ENCODE data around the gene C2orf68.
A peak's percentile ranks its signal among the peaks of the same experiment; 100 is the strongest.
"Not testable (repeated sequence)": the region's sequence is repeated elsewhere in the genome, so short reads cannot be mapped to it uniquely, and the experiment has no call there.

Gene C2orf68

DNA sequence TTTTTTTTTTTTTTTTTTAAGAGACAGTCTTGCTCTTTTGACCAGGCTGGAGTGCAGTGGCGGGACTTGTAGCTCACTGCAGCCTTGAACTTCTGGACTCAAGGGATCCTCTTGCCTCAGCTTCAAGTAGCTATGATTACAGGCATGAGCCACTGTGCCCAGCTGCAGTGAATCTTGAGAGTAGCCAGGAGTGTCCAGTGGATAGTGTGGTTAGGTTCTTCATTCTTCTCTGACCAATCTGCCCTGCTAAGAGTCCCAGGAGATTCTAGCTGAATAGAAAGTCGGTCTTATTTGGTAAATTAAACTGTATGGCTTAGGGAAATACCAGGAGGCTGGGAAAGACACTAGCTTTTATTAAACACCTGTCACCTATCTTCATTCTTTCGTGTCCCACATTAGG is 19.4 kb upstream of the C2orf68 start:
- no peak for DNase-seq (ENCODE audit: low read depth)

GRCh38 chr2:85628658-85629057 is 16.8 kb upstream of the C2orf68 start:
- DNase-seq (ENCODE audit: low read depth): no peak

DNA sequence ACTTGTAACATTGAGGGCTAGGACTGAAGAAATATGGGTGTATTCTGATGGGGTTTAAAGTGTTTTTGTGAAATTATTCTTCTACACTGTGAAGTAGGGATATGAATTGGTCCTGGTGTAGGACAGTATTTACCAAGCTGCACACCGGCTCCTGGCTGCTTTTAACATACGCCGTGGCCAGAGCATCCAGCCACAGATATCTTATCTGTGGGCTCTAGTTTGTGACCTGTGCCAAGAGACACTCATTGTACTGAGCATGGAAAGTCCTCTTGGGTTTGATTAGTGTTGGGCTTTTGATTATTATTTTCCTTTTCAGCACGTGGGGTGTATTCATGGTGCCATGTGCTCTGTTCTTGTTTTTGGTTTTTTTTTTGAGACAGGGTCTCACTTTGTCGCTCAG is 12.1 kb upstream of the C2orf68 start:
- no peak for DNase-seq (ENCODE audit: low read depth)

DNA sequence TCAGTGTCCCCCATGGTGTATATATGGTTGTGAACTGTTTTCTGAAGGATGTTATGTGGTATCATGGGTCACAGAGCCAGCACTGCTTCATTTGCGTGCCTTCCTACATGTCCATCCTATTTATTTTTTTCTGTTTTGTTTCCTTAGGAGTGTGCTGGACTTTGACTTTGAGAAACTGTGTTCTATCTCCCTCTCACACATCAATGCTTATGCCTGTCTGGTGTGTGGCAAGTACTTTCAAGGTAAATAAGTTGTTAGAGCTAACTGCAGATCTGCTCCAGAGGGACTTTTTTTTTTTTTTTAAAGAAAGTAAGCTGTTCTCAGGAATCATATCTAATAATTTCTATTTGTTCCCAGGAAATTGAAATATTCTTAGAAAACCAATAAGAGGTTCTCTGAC is 9.5 kb upstream of the C2orf68 start:
- no peak for DNase-seq (ENCODE audit: low read depth)

DNA sequence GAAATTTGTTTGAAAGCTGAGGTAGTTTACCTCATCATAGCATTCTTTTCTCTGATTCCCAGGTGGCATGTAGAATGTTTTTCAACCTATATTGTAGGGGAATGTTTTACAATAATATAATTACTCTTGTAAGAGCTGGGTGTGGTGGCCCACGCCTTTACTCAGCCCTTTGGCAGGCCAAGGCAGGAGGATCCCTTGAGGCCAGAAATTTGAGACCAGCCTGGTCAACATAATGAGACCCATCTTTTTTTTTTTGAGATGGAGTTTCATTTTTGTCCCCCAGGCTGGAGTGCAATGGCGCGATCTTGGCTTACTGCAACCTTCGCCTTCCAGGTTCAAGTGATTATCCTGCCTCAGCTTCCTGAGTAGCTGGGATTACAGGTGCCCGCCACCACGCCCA is 7.8 kb upstream of the C2orf68 start:
- no peak for DNase-seq (ENCODE audit: low read depth)

DNA sequence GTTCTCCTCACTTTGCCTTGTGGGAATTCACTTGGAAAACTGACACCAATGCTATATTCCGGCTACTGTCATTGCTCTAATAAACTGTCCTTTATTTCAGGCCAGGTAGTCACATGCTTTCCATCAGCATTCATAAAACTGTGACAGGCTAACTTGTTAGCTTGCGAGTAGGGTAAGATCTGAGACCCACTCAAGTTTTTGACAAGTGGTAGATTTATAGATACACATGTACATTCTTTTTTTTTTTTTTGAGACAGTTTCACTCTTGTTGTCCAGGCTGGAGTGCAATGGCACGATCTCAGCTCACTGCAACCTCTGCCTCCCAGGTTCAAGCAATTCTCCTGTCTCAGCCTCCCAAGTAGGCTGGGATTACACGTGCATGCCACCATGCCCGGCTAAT is 5.9 kb upstream of the C2orf68 start:
- DNase-seq (ENCODE audit: low read depth): not testable (repeated sequence)

- no peak for DNase-seq (ENCODE audit: low read depth)
Measured at GRCh38 chr2:85615413-85615728, 3.5 kb upstream of the C2orf68 start.

GRCh38 chr2:85614757-85615156 is 2.9 kb upstream of the C2orf68 start:
- DNase-seq (ENCODE audit: low read depth): not testable (repeated sequence)

DNA sequence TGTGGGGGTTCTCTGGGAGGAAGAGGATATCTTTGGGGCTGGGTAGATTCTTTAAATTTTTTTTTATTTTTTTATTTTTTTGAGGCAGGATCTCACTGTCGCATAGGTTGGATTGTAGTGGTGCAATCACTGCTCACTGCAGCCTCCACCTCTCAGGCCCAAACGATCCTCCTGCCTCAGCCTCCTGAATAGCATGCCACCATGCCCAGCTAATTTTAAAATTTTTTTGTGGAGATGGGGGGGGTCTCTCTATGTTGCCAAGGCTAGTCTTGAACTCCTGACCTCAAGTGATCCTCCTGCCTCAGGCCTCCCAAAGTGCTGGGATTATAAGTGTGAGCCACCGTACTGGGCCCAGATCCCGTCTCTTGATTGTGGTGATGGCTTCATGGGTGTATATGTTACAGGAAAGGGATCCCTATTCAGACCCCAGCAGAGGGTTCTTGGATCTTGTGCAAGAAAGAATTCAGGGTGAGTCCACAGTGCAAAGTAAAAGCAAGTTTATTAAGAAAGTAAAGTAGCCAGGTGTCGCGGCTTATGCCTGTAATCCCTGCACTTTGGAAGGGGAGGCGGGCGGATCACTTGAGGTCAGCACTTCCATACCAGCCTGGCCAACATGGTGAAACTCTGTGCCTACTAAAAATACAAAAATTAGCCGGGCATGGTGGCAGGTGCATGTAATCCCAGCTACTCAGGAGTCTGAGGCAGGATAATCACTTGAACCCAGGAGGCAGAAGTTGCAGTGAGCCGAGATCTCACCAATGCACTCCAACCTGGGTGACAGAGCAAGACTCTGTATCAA is 2.0 kb upstream of the C2orf68 start:
- no peak for DNase-seq (ENCODE audit: low read depth)

DNA sequence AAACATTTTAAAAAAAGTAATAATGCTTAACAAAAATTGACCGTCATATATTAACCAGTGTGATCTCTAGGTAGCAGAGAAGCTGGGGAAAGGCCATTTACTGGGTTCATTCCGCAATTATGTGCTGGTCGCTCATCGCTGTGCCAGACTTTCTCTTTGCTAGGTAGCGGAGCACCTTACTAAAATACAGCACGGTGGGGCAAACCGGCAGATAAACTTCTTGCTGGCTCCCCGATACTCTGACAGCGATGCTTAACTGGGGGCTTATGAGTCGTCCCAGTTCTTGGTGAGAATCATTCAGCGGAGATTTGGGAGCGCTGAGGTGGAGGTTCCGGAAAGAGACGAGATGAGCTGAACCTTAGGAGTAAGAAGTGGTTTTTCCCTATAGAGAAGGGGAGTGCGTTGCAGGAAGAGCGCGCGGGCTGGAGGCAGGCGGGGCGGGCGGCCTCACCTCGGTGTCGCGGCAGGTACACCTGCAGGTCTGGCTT is 605 bp downstream of the C2orf68 start:
- no peak for DNase-seq (ENCODE audit: low read depth)

GRCh38 chr2:85607268-85608215 is 4.3 kb downstream of the C2orf68 start:
- no peak for DNase-seq (ENCODE audit: low read depth)

GRCh38 chr2:85606116-85606455 is 5.8 kb downstream of the C2orf68 start:
- DNase-seq (ENCODE audit: low read depth): no peak

DNA sequence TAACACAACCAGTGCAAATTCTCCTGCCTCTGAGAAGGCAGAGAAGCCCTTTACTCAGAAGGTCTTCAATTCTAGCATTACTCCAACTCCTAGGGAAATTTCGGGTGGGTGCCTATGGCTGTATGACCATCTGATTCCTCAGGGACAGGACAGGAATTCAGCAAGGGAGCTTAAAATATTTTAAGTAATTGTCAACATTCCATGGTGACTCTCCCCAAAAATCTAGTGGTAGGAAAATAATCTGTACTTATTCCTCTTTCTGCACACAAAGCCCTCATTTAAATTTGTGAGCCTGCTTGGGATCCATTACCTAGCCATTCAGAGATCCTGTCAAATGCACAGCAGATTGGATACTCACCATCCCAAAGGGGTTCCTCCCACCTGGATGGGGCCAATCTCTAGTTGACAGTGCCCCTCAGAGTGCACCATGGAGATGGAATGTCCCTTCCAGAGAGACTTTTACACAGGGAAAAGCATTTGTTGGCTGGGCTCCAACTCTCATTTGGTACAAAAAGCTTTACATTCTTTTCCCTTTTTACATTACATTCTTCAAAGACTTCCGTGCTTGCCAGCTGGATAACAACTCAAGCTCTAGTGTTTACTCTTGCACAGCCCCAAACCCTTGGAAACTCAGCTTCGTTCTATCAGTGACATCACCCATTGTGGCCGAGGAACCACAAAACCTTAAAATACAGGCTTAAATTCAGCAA is 6.3 kb downstream of the C2orf68 start:
- DNase-seq (ENCODE audit: low read depth): no peak

DNA sequence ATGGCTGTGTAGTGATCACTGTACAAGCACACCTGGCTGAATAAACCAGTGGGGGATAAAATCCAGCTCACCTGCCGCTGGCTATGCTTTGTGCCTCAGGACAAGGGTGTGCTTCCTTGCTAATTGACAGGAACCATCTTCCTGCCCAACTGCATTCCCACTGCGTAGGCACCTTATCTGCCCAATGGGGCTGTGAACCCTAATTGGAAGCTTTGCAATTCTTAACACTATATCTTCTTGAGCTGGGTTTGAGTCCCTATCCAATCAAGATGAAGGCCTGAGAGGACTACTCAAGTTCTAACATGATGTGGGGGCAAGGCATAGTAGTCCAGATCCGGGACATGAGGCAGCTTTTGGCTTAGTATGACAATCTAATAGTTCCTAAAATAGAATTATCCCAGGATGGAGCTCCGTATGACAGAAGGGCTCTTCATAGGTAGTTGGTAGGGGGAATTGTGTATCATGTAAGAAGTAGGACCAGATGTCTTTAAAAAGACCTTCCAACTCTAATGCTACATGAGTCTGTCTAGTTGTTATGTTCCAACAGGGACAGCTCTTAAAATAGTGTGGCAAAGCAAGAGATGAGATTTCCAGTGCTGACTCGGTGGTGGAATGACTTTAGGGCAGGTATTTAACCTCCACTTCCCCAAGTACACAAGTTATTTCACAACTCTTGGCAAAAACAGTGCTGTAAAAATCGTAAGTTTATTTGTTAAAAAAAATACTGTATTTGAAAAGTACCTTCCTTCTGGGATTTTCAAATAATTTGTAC is 7.1 kb downstream of the C2orf68 start:
- no peak for DNase-seq (ENCODE audit: low read depth)

- DNase-seq (ENCODE audit: low read depth): not testable (repeated sequence)
Measured at GRCh38 chr2:85604133-85604444, 7.8 kb downstream of the C2orf68 start.

- peak; percentile 83 for DNase-seq (ENCODE audit: low read depth)
Measured at GRCh38 chr2:85602476-85603234, 9.2 kb downstream of the C2orf68 start, which contains the start of gene TMEM150A. TMEM150A (minus strand) TSS chr2:85602698; CDS start chr2:85601948, 750 bp downstream.

- DNase-seq (ENCODE audit: low read depth): no peak
Measured at GRCh38 chr2:85601771-85602475, 9.9 kb downstream of the C2orf68 start.

DNA sequence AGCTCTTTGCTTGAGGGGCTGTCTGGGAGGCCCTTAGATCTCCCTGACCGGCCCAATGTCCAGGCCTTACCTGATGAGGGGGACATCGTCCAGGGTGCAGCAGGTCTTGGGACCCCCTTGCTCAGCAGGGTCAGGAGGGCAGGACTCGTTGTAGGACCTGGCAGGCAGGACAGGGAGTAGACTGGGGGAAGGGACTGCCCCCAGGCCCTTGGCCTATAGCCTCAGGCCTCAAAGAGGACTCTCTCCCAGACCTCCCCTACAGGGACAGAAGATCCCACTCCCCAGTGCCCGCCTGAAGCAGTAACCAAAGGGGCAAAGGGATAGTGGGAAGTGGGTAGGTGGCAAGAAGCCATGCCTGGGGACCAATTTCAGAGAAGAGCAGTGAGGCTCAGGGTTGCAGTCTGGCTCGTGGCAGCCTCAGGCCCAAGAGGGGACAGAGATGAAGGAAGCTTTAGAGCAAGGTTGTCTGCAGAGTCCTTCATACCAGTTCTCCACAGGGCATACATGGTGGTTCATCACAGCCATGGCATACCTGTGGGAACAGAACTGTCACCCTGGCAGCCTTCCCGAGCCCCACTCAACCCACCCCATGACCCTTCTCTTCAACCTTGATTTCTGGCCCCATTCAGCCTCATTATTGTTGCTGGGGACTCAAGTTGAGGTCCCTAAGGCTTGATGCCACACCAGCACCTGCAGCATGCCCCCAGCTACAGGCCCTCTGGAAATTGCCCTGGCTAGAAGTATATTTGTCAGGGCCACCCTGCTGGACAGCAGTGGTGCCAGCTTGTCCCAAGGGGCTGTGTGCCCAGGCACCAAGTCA is 10.7 kb downstream of the C2orf68 start:
- no peak for DNase-seq (ENCODE audit: low read depth)

- no peak for DNase-seq (ENCODE audit: low read depth)
Measured at GRCh38 chr2:85600235-85600575, 11.7 kb downstream of the C2orf68 start.
